Stimulated activated CD8-positive, alpha-beta memory T cell treated with anti-CD3 and anti-CD28 coated beads, Interleukin-7, amount 100 ng/mL, for 24 hours (primary cell): ENCODE data around the gene URM1.

Experiments
- DNase-seq: peaks from one replicate; pipeline ENCODE4 v3.0.0-alpha.2; 2020; ENCODE audit warnings: low read depth

The URM1 gene

DNA sequence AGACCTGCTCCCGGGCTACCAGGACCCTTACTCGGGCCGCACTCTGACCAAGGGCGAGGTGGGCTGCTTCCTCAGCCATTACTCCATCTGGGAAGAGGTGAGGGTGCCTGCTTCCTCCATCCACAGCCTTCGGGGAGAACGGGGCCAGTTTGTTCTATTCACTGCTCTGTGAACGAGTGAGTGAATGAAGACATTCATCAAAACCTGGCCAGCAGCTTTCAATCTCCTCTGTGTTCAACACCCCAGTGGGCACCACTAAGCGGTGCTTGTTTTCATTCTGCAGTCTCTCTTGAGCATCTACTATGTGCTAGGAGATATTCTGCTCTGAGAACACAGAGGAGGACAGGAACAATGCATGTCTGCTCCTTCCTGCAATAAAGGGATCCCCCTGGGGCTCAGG lies 60.0 kb downstream of the URM1 start:
- no peak for DNase-seq

DNA sequence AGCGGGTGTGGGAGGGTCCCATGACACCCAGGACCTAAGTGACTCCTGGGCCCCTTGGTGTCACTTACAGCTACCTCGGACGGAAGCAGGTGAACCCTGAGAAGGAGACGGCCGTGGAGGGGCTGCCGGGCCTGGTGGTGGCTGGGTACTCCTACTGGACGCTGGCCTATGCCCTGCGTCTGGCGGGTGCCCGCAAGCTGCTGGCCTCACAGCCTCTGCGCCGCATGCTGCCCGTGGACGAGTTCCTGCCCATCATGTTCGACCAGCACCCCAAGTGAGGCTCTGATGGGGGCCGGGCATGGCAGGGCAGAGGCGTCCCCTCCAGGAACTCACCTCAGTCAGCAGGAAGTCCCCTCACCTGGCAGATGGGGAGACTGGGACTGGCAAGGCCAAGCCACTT lies 63.2 kb downstream of the URM1 start:
- no peak for DNase-seq

DNA sequence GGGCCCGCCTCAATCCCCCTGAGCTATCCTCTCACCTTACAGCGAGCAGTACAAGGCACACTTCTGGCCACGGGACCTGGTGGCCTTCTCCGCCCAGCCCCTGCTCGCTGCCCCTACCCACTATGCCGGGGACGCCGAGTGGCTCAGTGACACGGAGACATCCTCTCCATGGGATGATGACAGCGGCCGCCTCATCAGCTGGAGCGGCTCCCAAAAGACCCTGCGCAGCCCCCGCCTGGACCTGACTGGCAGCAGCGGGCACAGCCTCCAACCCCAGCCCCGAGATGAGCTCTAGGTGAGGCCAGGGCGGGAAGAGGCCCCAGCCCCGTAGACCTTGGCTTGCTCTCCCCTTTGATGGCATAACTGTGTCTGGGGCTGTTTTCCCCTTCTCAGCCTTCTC lies 64.4 kb downstream of the URM1 start:
- no peak for DNase-seq

DNA sequence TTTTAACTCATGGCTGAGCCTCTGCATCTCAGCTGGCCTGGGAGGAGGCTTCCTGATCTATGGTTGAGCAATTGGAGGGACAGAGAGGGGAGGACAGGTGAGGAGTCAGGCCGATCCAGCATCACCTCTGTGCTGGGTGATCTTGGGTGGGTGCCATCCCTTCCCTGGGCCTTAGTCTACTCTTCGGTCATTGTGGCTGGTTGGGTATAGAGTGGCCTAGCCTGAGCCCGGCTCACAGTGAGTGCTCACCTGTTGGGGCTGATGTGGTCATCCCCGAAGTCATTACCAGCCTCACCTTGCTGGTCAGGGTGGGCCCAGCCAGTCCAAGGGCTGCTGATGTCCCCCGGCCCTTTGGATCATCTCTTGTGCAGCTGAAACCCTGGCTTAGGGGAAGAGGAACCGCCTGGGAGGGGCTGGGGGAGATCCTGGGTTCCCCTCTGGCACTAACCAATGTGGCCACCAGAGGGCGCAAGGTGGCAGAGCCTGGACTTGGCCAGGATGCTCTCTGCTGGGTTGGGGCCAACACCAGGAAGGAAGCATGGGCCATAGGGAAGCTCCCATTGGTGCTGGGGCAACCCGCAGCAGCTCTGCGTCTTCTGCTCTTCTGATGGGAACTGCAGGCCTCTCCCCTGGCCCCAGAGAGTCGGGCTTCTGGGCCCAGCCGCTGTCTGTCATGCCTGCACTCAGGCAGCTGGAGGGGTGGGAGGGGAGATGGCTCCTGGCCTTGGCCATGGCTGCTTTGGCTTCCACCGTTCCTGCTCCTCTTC lies 67.4 kb downstream of the URM1 start:
- DNase-seq, result peak; percentile 79

DNA sequence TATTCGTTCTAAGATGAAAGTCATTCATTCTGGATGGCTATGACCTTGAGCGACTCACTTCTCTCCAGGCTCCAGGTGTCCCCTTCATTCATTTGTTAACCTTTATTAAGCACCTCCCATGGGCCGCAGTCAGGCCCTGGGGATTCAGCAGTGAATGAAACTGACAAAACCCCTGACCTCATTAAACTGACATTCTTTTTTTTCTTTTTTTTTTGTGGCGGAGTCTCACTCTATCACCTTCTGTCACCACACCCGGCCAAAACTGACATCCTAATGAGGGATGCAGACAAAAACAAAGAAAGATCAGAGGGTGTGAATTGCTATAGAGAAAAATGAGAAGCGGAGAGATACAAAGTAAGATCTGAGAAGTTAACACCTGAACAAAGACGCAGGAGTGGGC lies 68.1 kb downstream of the URM1 start:
- no peak for DNase-seq
